Mammary epithelial cell (primary cell): Measurements from ENCODE around the gene TLE7.

Experiments used
- EZH2 ChIP-seq: IDR thresholded peaks from 2 replicates; pipeline ENCODE4 v1.6.1; 2012; ENCODE audit warnings: low read length, inconsistent platforms, borderline replicate concordance
- TF ChIP-seq, protein P1 (sequence below), 2 donors: IDR thresholded peaks in 1 of 2; conservative IDR thresholded peaks in 1 of 2; 2 replicates each; pipeline ENCODE4 v1.5.1; 2011 to 2012; ENCODE audit warnings: inconsistent platforms in 2 of 2, low read length in 2 of 2, mild to moderate bottlenecking in 2 of 2, control low read depth in 1 of 2, low read depth in 1 of 2; ENCODE audit not compliant: insufficient read depth in 1 of 2; ENCODE audit errors: extremely low read depth in 1 of 2

DNA sequence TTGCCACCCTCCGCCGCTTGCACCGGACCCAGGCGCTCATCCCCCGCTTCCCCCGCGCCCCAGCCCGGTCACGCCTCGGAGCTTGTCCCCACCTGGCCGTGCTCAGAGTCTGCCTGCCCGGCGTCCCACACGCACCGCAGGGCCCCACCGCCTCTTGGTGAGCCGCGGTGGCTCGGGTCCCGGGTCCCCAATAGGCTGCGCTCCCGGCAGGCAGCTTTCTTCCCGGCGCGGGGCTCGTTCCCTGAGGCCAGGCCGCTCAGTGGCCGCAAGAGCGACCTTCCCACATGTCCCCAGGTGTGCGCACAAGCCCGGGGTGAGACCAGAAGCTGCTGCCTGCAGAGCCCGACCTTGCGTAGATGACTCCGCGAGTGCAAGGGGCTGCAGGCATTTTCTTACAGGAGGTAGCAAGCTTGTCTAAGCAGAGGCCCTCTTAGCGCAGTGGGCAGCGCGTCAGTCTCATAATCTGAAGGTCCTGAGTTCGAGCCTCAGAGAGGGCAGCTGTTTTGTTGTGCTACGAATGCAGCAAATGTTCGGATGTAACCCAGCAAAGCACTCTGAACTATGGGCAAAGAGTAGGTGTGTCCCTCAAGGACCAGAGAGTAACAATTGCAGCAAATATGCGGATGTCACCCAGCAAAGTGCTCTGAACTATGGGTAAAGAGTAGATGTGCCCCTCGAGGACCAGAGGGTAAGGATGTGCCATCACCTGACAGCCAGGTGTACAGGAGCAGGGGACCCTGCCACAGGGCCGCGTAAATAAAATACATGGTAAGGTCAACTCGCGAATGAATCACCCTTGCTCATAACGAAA lies 15.6 kb downstream of the TLE7 start:
- TF ChIP-seq, protein P1, sequence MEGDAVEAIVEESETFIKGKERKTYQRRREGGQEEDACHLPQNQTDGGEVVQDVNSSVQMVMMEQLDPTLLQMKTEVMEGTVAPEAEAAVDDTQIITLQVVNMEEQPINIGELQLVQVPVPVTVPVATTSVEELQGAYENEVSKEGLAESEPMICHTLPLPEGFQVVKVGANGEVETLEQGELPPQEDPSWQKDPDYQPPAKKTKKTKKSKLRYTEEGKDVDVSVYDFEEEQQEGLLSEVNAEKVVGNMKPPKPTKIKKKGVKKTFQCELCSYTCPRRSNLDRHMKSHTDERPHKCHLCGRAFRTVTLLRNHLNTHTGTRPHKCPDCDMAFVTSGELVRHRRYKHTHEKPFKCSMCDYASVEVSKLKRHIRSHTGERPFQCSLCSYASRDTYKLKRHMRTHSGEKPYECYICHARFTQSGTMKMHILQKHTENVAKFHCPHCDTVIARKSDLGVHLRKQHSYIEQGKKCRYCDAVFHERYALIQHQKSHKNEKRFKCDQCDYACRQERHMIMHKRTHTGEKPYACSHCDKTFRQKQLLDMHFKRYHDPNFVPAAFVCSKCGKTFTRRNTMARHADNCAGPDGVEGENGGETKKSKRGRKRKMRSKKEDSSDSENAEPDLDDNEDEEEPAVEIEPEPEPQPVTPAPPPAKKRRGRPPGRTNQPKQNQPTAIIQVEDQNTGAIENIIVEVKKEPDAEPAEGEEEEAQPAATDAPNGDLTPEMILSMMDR (conservative IDR thresholded peaks at IDR 0.05 in 1 of 2, IDR thresholded peaks at IDR 0.05 in 1 of 2; ENCODE audit: extremely low read depth in 1 of 2, insufficient read depth in 1 of 2, low read depth in 1 of 2, low read length in 2 of 2): no peak
- no peak for TF ChIP-seq EZH2
